Measurements from ENCODE around the gene DOCK10.

Gene DOCK10

DNA sequence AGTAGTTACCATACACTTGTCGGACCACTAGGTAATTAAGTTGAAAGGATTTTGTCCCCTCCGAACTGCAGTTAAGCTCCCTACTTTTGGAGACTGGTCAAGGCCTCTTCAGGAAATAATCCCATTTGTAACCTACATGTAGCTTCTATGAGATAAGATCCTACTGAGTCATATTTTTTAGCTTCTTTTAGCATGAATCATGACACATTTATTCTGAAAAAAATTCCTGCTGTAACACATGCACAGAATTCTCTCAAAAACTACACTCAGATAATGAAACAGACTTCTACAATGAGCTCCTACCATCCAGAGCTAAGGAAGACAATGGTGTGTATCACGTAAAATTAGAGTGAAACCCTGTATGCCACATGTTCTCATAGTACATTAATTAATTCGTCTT is 225.5 kb downstream of the DOCK10 start:
- DNase-seq: no peak

DNA sequence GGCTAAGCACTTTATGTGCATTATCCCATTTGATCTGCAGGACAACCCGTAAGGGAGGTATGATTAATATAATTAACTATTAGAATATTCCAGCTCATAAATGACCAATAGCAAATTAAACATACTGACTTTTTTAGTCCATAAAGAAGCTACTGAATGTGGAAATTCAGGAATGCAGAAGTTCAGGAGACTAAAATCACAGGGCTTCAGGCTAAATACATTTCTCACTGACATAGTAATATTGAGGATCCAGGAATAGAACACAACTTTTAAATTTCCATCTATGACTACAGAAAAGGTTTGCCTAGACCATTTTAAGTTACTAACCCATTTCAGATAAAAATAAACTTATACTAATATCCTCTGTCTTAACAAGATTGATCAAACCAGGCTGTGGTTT is 228.7 kb downstream of the DOCK10 start:
- DNase-seq: no peak

DNA sequence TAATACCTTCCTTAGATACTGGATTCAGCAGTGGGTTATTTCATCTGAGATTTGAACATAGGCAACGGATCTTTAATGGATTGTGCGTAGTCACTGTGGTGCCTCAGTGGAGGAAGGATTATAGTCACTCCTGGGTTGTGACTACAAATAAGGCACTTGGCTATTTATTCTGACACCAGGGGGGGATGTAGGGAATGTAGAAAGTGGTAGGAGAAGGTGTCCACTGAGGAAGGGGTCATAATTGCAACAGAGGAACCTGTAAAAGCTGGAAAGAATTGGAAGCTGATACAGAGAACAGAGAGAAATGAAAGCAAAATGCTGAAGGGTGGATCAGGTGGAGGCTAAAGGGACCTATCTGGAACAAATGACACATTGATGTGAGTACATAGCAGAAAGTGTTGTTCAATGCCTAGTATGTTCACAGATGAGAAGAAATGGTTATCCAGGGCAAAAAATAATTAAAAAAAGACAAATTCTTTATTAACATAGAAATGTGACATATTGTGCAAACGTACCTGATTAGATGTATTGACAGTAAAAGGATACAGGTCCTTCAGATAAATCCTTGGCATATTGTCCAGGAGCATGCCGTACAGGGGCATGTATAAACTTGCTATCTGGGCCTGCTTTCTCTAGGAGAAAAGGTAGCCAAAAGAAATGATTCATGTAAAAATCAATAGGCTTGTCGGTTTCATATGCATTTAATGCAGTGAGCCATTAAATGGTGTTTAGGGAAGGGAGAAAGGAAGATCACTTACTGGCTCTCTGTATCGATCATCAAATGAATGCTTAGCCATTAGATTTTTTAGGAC is 234.9 kb downstream of the DOCK10 start:
- DNase-seq: no peak

DNA sequence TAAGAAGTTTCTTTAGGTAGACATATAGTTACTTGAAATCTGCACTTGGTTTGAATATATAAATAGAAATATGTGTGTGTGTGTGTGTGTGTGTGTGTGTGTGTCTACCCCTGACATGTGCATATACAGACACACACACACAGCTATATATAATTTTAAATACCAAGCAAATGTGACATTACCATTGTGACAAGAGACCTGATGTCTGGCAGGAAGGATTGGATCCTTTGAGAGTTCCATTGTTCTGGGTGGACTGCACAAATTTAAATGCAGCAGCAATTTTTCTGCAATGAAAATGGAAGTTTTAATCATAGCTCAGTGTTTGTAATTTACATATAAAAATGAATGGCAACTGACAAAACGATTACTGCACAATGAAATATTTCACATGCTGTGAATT is 238.3 kb downstream of the DOCK10 start:
- DNase-seq: no peak

DNA sequence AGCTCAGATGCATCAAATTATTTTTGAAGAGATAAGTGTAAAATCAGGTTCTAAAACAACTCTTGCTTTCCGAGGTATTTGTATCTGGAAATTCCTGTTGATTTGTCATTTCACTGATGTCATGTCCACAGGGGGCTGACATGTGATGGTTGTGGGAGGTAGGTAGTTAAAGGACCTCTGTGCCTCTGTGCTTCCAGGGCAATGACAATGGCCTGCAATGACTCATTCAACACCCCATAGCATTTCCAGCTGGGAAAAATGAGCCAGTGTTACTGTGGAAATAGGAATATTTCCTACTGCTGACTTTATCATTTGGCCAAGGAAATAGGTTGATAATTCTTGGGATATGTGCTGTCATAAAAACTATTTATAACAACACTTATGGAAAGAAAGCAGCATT is 239.9 kb downstream of the DOCK10 start:
- DNase-seq: no peak

DNA sequence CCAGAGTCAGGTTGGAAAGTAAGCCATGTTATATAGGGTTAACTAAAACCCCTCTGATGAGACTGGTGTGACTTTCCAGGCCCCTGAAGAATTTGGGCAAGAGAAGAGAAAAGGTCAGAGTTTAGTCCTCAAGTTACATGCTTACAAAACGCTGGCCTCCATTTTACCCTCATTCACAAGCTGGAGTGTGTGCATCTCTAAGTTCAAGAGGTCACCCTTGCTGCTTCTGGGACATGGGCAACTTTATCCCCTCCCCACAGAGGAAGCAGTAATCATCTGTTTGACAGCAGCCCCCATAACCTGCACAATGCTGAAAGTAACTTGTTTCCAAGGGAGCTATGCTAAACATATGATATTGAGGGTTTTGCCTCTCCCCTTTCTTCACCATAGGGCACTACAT is 240.9 kb downstream of the DOCK10 start:
- DNase-seq: no peak

DNA sequence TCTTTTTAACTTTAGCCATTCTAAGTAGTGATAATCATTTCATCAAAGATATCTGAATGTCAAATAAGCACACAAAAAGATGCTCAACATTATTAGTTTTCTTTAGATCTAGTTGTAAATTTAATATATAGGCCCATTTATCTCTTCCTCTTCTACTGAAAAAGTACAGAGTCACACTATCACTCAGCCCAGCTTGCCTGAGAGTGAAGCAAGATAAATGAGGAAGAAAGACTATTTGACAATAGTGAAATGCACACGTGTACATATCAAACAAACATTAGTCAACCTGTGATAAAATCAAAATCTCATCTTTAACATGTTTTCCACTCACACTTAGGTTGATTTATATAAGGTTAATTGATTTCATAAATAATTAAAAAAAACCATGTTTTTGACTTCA is 242.6 kb downstream of the DOCK10 start:
- no peak for DNase-seq

DNA sequence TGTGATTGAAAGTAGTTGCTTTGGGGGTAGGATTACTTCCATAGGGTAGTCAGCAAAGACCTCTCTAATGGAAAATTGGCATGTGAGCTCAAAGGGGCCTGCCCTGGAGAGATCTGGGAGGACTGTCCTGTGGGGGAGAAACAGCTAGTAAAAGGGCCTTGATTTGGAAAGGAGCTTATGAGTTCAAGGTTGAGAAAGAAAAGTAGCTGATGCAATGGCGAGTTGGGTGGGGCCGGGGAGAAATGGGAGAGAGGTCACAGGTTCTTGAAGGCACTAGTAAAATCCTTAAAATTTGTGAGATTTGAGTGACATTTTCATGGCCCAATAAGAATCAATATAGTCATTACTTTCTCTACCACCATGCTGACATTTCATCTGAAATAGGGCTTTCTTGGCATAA is 244.1 kb downstream of the DOCK10 start:
- no peak for DNase-seq

DNA sequence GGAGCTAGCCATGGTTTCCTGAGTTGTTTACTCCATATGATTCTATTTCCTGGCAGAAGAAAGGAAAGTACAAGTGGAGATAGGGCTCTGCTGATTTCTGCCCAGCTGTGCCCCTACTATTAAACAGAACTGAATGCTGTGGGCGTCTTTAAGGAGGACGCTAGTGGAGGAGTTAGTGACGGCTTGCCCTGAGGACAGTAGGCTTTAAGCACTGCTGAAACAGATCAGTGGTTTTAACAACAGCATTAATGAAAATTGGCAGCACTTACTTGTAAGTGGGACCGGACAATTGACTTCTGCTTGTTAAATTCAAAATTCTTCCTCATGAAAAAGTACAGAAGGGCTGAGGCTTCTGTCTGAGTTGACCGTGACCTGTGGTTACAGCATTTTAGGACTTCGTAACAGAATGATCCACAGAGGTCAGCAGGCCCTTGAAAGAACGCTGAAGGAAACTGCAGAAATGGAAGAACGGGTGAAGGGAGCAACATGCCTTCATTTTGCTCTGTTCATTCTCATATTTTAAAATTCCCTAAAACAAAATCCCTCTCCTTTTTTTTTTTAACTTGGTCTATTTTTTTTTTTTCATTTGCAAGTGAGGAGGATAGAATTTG is 245.5 kb downstream of the DOCK10 start:
- no peak for DNase-seq

DNA sequence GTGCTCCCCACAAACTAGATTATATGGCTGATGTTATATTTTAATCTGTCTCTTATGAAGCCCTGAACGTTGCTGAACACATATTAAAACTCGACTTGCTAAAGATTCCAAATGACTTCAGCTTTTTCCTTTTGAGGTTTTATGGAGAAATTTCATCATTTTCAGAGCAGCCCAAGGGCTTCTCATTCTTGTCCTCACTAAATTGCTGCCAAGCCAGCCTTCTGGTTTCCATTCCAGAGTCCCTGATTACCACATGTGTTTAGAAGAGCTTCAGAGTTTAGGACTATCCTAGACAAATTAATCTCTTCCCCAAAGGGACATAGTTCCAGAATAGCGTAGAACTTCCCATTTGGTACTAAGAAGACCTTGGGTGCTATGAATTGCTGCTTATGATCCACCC is 248.3 kb downstream of the DOCK10 start:
- no peak for DNase-seq

DNA sequence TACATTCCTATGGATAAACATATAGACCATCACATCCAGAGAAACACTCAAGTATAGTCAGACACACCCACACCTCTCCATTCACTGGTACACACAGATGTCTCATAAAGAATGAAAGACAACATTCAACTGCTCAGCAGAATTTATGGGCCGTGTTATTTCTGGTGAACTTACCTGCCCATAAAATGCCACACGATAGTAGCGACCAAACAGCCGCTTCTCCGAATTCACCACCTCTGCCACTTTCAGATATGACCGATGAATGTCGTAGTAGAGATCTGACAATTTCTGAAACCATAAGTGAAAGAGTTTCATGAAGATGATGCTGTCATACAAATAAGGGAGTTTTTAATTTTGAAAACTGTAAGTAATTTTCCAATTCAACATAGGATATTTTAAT is 255.4 kb downstream of the DOCK10 start:
- no peak for DNase-seq

DNA sequence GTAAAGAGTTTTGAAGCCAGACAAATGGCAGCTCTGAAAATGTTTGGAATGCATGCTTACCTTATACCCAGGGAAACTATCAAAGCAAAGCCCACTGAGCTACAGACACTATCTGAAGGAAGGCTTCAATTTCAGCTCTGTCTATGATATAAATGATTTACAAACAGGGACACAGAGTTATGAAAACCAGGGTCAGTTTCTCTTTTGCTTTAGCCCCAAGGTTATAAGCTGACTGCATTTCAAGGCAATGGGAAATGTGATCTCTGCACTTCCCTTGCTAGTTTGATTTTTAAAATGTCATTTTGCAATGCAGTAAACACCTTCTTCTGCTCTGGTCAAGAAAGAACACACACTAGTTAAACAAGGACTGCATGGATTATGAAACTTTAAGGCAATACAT is 260.9 kb downstream of the DOCK10 start:
- DNase-seq: no peak

DNA sequence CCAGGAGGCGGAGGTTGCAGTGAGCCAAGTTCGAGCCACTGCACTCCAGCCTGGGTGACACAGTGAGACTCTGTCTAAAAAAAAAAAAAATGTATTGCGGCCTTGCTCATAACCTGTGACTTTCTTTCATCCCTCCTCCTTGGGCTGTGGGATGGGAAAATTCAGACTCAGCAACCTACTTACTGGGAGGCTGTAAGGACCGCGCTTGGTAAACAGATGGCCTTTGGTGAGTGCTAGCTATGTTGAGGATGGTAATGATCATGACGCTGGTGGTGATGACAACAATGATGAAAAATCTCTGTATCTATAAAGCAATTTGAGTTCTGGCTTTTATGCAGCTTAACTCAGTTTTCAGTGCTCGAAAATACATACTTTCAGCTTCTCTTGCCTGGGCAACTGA is 261.4 kb downstream of the DOCK10 start:
- DNase-seq: no peak

DNA sequence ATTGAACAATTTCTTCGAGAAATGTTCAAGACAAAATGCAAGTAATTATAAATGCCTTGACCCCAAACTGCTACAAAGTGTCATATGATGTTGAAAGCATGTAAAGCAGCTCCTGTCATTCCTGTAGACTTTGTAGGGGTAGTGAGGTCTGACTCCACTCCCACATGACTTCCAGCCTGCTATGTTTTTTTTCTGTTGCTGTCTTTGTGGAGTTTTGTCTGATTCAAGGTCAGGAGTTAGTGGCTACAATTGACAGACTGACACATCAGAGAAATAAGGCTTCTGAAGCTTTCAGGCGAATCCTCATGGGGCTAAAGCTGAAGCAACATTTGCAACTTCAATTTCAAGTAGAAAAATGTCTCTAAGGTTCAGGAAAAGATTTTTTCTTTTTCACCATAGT is 262.2 kb downstream of the DOCK10 start:
- no peak for DNase-seq

DNA sequence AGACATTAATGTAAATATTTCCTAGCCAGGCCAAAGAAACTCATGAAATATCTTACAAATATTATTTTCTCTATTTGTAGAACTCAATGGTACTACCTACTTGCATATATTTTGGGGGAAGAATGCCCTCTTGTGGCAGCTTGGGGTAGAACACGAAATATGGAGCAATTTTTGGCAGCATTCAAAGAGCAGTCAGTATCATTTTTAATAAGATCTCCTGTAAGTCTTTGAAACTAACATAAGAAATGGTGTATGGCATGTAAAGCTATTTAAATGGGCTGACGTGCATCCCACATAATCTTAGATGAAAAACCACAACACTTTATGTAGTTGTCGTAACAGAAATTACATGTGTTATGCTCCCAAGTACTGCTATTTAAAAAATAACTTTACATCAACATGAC is 263.8 kb downstream of the DOCK10 start:
- peak; percentile 27 for DNase-seq

DNA sequence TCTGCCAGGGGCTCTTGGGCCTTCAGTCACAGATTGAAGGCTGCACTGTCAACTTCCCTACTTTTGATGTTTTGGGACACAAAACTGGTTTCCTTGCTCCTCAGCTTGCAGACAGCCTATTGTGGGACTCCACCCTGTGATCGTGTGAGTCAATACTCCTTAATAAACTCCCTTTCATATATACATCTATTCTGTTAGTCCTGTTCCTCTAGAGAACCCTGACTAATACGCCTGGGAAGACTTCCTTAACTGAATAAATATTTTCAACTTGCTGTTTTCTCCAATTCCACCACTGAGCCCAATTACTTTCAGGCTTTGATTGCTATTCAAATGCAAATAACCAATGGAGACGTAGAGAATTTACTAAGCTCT is 264.7 kb downstream of the DOCK10 start:
- no peak for DNase-seq

DNA sequence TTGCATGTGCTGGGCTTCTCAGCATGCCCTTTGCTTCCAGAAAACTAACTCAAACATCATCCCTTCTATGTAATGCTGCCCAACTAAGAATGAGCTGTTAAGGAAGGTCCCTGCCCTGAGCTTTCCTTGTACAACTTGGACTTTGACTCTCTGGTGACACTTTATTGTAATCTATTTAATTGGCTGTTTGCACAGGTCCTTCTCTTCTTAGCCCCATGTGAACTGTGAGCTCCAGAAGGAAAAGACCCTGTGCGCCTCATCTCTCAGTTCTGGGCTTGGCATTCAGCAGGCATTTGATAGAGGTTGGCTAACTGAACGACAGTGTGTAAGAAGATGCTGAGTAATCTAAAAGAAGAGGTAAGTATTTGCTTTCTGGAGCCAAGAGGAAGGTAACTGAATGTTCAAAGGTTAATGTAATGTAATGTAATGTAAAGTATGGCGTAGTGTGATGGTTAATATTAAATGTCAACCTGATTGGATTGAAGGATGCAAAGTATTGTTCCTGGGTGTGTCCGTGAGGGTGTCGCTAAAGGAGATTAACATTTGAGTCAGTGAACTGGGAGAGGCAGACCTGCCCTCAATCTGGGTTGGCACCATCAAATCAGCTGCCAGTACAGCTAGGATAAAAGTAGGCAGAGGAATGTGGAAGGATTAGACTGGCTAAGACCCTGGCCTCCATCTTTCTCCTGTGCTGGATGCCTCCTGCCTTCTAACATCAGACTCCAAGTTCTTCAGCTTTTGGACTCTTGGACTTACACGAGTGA is 265.3 kb downstream of the DOCK10 start:
- no peak for DNase-seq

DNA sequence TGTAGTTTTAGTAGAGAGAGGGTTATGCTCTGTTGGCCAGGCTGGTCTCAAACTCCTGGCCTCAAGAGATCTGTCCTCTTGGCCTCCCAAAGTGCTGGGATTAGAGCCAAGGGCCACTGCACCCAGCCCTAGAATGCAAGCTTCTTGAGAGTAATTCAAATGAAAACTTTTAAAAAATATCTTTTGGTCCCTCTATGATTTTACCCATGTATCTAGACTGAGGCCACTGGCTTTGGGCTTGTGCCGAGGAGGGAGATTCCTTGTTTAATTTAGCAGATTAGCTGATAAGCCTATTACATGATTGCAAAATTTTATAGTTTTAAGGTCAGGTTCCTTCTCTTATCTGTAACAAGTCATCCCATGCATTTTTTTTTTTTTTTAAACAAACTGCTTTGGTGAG is 266.6 kb downstream of the DOCK10 start:
- no peak for DNase-seq

DNA sequence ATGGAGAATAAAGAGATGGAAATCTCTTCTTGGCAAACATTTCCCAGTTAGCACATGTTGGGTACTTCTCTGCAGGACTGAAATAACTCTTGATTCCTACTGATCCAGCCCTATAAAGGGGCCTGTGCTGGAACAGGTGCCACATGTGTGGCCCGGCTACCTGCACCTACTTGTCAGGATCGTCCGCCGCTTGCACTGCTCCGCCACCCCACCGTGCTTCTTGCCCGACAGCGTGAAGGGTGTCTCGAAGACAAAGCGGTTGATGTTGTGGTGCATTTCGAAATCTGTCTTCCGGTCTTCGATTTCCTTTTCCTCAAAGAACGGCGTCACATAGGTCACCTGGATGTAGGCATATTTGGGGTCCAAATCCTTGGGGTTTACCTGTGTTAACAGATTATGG is 267.5 kb downstream of the DOCK10 start:
- DNase-seq: no peak

DNA sequence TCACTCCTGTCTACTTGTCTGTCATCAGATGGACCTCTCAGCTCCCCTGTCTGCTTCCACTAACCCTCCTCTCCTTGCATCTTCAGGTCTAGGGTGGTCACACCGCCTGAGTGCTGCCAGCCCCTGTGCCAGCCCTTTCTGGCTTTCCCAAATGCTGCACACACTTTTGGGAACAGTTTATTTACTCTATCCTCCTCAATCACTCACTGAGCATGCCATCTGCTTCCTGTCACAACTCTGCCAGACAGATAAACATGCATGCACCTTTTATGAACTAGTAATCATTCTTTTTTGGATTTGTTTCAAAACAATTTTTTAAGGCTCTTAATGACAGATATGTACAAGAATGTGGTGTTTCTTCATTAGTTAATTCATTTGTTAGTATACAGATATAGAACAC is 269.8 kb downstream of the DOCK10 start:
- DNase-seq: peak; percentile 20

DNA sequence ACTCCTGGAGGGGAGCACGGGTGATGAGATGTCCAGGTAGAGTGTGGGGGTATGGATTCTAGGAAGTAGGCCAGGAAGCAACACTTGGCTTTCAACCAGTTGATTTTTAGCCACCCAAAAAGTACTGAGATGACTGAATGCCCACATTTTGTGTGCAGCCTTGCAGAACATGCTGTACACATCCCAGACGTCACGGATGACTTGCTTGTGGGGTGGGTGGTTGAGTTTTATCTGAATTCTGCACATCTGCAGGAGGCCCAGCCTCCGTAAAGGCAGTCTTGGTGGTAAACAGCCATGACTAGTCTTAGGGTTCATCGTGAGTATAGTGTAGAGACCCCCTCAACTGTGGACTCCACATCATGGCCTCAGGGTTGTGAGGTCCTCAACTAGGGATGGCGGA is 272.8 kb downstream of the DOCK10 start:
- no peak for DNase-seq

DNA sequence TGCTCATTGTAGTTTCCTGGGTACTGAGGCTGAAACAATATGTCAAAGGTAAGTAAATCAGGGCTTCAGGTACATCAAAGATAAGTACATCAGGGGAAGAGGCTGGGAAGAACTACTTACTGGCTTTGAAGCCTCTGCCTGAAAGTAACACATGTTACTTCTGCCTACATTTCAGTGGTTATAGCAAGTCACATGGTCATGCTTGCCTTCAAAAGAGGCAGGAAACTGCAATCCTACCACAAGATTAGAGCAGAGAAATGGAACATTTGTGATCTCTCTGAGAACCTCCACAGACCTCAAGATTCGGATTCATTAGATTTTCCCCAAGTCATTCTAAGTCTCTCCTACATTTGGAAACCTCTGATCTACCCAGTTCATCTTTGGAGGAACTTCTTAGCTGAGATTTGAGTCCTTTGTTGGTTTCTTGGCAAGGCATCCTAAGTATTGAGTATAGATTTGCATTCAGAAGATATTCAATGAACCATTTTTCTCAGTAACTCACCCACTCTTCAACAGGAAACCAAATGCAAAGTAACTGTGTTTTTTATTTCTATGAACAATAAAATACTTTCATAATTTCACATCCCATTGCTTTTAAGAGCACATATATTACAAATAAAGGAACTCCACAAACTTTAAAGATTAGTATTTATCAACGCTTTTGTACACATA is 277.6 kb downstream of the DOCK10 start:
- no peak for DNase-seq

DNA sequence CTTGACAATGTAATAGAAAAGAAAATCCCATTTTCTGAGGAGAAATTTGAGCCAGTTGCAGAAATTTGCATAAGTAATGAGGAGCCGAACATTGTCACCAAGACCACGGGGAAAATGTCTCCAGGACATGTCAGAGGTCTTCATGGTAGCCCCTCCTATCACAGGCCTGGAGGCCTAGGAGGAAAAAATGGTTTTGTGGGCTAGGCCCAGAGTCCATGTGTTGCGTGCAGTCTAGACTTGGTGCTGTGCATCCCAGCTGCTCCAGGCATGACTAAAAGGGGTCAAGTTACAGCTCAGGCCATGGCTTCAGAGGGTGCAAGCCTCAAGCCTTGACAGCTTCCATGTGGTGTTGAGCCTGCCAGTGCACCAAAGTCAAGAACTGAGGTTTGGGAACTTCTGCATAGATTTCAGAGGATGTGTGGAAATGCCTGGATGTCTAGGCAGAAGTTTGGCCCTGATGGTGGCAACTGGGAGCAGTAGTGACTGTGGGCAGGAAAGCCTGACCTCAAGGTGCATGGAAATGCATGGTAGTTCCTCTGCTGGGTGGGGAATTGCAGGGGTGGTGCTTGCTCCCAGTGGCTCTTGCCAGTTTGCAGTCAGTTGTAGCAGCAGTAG is 284.2 kb downstream of the DOCK10 start:
- no peak for DNase-seq
